OCI-LY3 (cell line): ENCODE results near the gene GTSF1L.

Experiments
- H2AFZ ChIP-seq: fragments of 200-600, 300-600 bp; shearing (Covaris generic); 2 replicates; pipeline ENCODE4 v1.6.0; 2014; ENCODE audit warnings: antibody characterized with exemption, low read depth, low read length
- H3K27ac ChIP-seq: fragments of 200-600, 300-600 bp; sonication (generic); 2 replicates; pipeline ENCODE4 v1.5.1; 2014; ENCODE audit warnings: mild to moderate bottlenecking, low read length, moderate library complexity, mixed read lengths
- H3K27me3 ChIP-seq: fragments of 200-600, 300-600 bp; sonication (generic); 2 replicates; pipeline ENCODE4 v1.6.1; 2014; ENCODE audit warnings: low read depth, low read length, mixed read lengths
- H3K36me3 ChIP-seq: fragments of 200-600, 300-600 bp; sonication (generic); replicated peaks from 2 replicates; pipeline ENCODE3; 2014; ENCODE audit warnings: low read depth, low read length, mixed read lengths
- H3K4me1 ChIP-seq: fragments of 300-600, 200-600 bp; sonication (generic); 2 replicates; pipeline ENCODE4 v1.6.1; 2014; ENCODE audit warnings: low read length, mixed read lengths
- H3K4me2 ChIP-seq: fragments of 200-600, 300-600 bp; sonication (generic); 2 replicates; pipeline ENCODE4 v1.6.1; 2014; ENCODE audit warnings: low read length, mixed read lengths
- H3K4me3 ChIP-seq: fragments of 300-600, 200-600 bp; sonication (generic); 2 replicates; pipeline ENCODE4 v1.5.1; 2014; ENCODE audit warnings: antibody characterized with exemption, mild to moderate bottlenecking, low read length, moderate library complexity
- H3K79me2 ChIP-seq: fragments of 300-600, 200-600 bp; shearing (Covaris generic); 2 replicates; pipeline ENCODE4 v1.6.1; 2014; ENCODE audit warnings: mild to moderate bottlenecking, low read length, mixed read lengths
- H3K9ac ChIP-seq: fragments of 300-600, 200-600 bp; shearing (Covaris generic); 2 replicates; pipeline ENCODE4 v1.6.0; 2014; ENCODE audit warnings: mild to moderate bottlenecking, low read length, moderate library complexity
- H3K9me3 ChIP-seq: fragments of 200-600, 300-600 bp; shearing (Covaris generic); 2 replicates; pipeline ENCODE4 v1.6.1; 2014; ENCODE audit warnings: low read length, mixed read lengths; ENCODE audit not compliant: insufficient read depth
- H4K20me1 ChIP-seq: fragments of 200-600, 300-600 bp; sonication (generic); 2 replicates; pipeline ENCODE4 v1.6.1; 2016; ENCODE audit warnings: low read length, mixed read lengths; ENCODE audit not compliant: insufficient read depth
- CTCF ChIP-seq: fragments of 200-600, 300-600 bp; sonication (generic); IDR thresholded peaks from 2 replicates; pipeline ENCODE4 v1.5.1; 2014; ENCODE audit warnings: antibody characterized with exemption, low read length, low read depth
- EZH2phosphoT487 ChIP-seq: fragments of 200-600 bp; shearing (Covaris generic); IDR thresholded peaks from 2 replicates; pipeline ENCODE4 v1.6.1; 2018; ENCODE audit warnings: antibody characterized with exemption, mixed run types, low read depth

Gene GTSF1L

GRCh38 chr20:43690943-43691598, 35.7 kb downstream of the GTSF1L start:
- H3K79me2 ChIP-seq, result peaks cover 61% of the 10 kb centered on the region
- H3K9me3 ChIP-seq, result no peaks in the 10 kb centered on the region
- peaks cover 64% of the 10 kb centered on the region for H3K36me3 ChIP-seq
- 0 out of 2 replicates have a peak, but pooled peaks cover 4% of the 10 kb centered on the region for H4K20me1 ChIP-seq
- no peak overlapping the region for H3K4me3 ChIP-seq
- H3K4me1 ChIP-seq, result peaks cover 46% of the 10 kb centered on the region
- H2AFZ ChIP-seq, result no peak overlapping the region
- H3K27ac ChIP-seq, result 0 out of 2 replicates have a peak overlapping the region, but pooled peaks have one; percentile 5
- no peaks in the 10 kb centered on the region for H3K27me3 ChIP-seq
- TF ChIP-seq CTCF (no peak), EZH2phosphoT487 (no peak)
- no peak overlapping the region for H3K4me2 ChIP-seq
- no peak overlapping the region for H3K9ac ChIP-seq

- Histone ChIP-seq H4K20me1 (0 out of 2 replicates have a peak, but pooled peaks cover 4% of the 10 kb centered on the region), H3K9ac (no peak overlapping the region; the same call in 1 of the 2 replicates), H3K4me3 (no peak overlapping the region), H3K27ac (peak overlapping the region; percentile 48), H3K9me3 (no peaks in the 10 kb centered on the region), H2AFZ (no peak overlapping the region), H3K4me2 (peak overlapping the region; percentile 9), H3K4me1 (peaks cover 56% of the 10 kb centered on the region), H3K36me3 (peaks cover 59% of the 10 kb centered on the region), H3K27me3 (no peaks in the 10 kb centered on the region), H3K79me2 (peaks cover 57% of the 10 kb centered on the region)
- no peak for TF ChIP-seq CTCF
- no peak for TF ChIP-seq EZH2phosphoT487
These were observed 37.6 kb downstream of the GTSF1L start for GRCh38 chr20:43689165-43689564.

- Histone ChIP-seq H3K4me3 (no peak overlapping the region), H3K9ac (no peak overlapping the region), H3K79me2 (peaks cover 71% of the 10 kb centered on the region), H3K4me2 (no peak overlapping the region), H2AFZ (no peak overlapping the region), H4K20me1 (0 out of 2 replicates have a peak, but pooled peaks cover 4% of the 10 kb centered on the region), H3K4me1 (peaks cover 64% of the 10 kb centered on the region), H3K9me3 (no peaks in the 10 kb centered on the region), H3K27ac (peak overlapping the region; percentile 10), H3K27me3 (no peaks in the 10 kb centered on the region), H3K36me3 (peaks cover 59% of the 10 kb centered on the region)
- TF ChIP-seq CTCF (no peak), EZH2phosphoT487 (no peak)
These were observed 40.0 kb downstream of the GTSF1L start for GRCh38 chr20:43686820-43687219.

- Histone ChIP-seq H3K36me3 (peaks cover 49% of the 10 kb centered on the region), H3K9me3 (no peaks in the 10 kb centered on the region), H4K20me1 (0 out of 2 replicates have a peak, but pooled peaks cover 5% of the 10 kb centered on the region), H3K27ac (peak overlapping the region; percentile 94), H3K4me3 (peak overlapping the region; percentile 36), H2AFZ (no peak overlapping the region), H3K4me1 (peaks cover 76% of the 10 kb centered on the region), H3K4me2 (peak overlapping the region; percentile 66), H3K27me3 (no peaks in the 10 kb centered on the region), H3K9ac (peak overlapping the region; percentile 59), H3K79me2 (peaks cover 82% of the 10 kb centered on the region)
- TF ChIP-seq CTCF (peak; percentile 25), EZH2phosphoT487 (no peak)
These were observed 44.4 kb downstream of the GTSF1L start for GRCh38 chr20:43682446-43682845.
